Fibroblast of skin of left quadriceps (primary cell): ENCODE results near the gene SLC1A2.

Experiments
- DNase-seq, 2 experiments: peaks; one replicate each; pipeline ENCODE4 v3.0.0-alpha.2; 2013; ENCODE audit warnings: low read depth in 2 of 2

Gene SLC1A2

GRCh38 chr11:35223991-35224390 is 195.4 kb downstream of the SLC1A2 start:
- DNase-seq = no peak

GRCh38 chr11:35223371-35223796 is 196.0 kb downstream of the SLC1A2 start:
- DNase-seq = peak; percentile 84 to 87

GRCh38 chr11:35218956-35219355 is 200.4 kb downstream of the SLC1A2 start:
- peak; percentile 52 to 56 for DNase-seq

- no peak for DNase-seq
Measured at GRCh38 chr11:35216962-35217678, 202.2 kb downstream of the SLC1A2 start.

GRCh38 chr11:35215945-35216344 is 203.4 kb downstream of the SLC1A2 start:
- no peak for DNase-seq

- DNase-seq = peak; percentile 96 to 97
Measured at GRCh38 chr11:35214792-35215193, 204.6 kb downstream of the SLC1A2 start.

- DNase-seq = no peak
Measured at GRCh38 chr11:35214226-35214770, 205.1 kb downstream of the SLC1A2 start.

- no peak for DNase-seq
Measured at GRCh38 chr11:35211952-35212351, 207.4 kb downstream of the SLC1A2 start.

GRCh38 chr11:35210876-35211546 is 208.3 kb downstream of the SLC1A2 start:
- no peak for DNase-seq

GRCh38 chr11:35208795-35209194 is 210.6 kb downstream of the SLC1A2 start:
- no peak for DNase-seq

GRCh38 chr11:35207471-35208403 is 211.6 kb downstream of the SLC1A2 start:
- no peak for DNase-seq

GRCh38 chr11:35206616-35207015 is 212.7 kb downstream of the SLC1A2 start:
- no peak for DNase-seq

GRCh38 chr11:35204614-35205013 is 214.7 kb downstream of the SLC1A2 start:
- no peak for DNase-seq
